ENCODE data around the gene PYCARD. TPM values are rescaled to one million over a fixed set of nuclear protein-coding genes. Genes with fewer than 3 reads are reported as not detected.

The PYCARD gene
- total and polyA plus RNA-seq, 9 of the 15 experiments (the other 6 are each of a cell fraction or from before 2014, with no cell fraction given) = 1.3 to 28.4 (median 6.0) TPM

GRCh38 chr16:31194898-31195297, 7.7 kb downstream of the PYCARD start:
- Histone ChIP-seq H3K27ac (ENCODE audit: extremely low read depth, low read depth, low read length) (no peak overlapping the region), H3K9me1 (ENCODE audit: control insufficient read depth, insufficient read depth, low read length) (no peaks in the 10 kb centered on the region), H3K4me2 (ENCODE audit: insufficient read depth, low read length) (no peak overlapping the region), H3K36me3 (ENCODE audit: control insufficient read depth, insufficient read depth, low read length) (peaks cover 72% of the 10 kb centered on the region), H3K79me2 (ENCODE audit: control insufficient read depth, insufficient read depth, low read length) (peaks cover 6% of the 10 kb centered on the region), H3K27me3 (ENCODE audit: control insufficient read depth in 2 of 2, insufficient read depth in 2 of 2, low read length in 2 of 2) (no peaks in the 10 kb centered on the region), H3K9ac (ENCODE audit: insufficient read depth in 1 of 2, low read depth in 2 of 2, low read length in 2 of 2) (no peak overlapping the region), H3K9me3 (replicated peaks; ENCODE audit: control insufficient read depth, insufficient read depth, low read depth, low read length) (no peaks in the 10 kb centered on the region), H2AFZ (ENCODE audit: low read depth, low read length) (no peak overlapping the region), H4K20me1 (replicated peaks; ENCODE audit: control insufficient read depth, insufficient read depth, low read length) (peaks cover 20% of the 10 kb centered on the region), H3K4me3 (no peak overlapping the region), H3K4me1 (replicated peaks in 1 of 2; ENCODE audit: control insufficient read depth in 2 of 2, insufficient read depth in 2 of 2, low read length in 2 of 2) (peaks cover 7 to 10% of the 10 kb centered on the region in 2 experiments; a peak in 2 of 5 replicates)
- intact Hi-C loops (cut with micrococcal nuclease) (no loop called here), in situ Hi-C loops (cut with MboI) (no loop called here)
- BruUV-seq (replicated peaks) = no TSS peak
- 83% methylated on average over 7 of the region's 7 CpGs for WGBS (ENCODE audit: insufficient coverage, low coverage, missing lambda C conversion rate)
- no peak for FAIRE-seq
- ChIA-PET CTCF (ENCODE audit: low intra/inter-chr PET ratio) (no interaction called here), POLR2A (interaction anchor here (0.6 to 8.2 kb wide), 4 partner anchors 12 to 517 kb away, joined by 3 to 63 read pairs (median 22); partner anchors contain the start of gene FUS)
- DNase-seq (ENCODE audit: extremely low read depth in 1 of 4, low spot score in 3 of 4) = peak in 1 of 4 experiments; percentile 7
- ATAC-seq = peak; percentile 2
- TF ChIP-seq OTX1 (CRISPR knock-in tag; IDR thresholded peaks at IDR 0.05) = no peak
- no peak for TF ChIP-seq ATF1 (CRISPR knock-in tag; IDR thresholded peaks at IDR 0.05)
- no peak for TF ChIP-seq ATF1 (tag; IDR thresholded peaks at IDR 0.05)
- TF ChIP-seq ZNF740 (CRISPR knock-in tag; IDR thresholded peaks at IDR 0.05) = no peak
- no peak for TF ChIP-seq ZNF740 (tag; IDR thresholded peaks at IDR 0.05)
- TF ChIP-seq XRCC4 (IDR thresholded peaks at IDR 0.05; ENCODE audit: extremely low read depth, insufficient read depth, insufficient read length) = no peak
- TF ChIP-seq CBX3 (IDR thresholded peaks at IDR 0.05; ENCODE audit: borderline replicate concordance in 1 of 2, low read length in 2 of 2) = no peak
- TF ChIP-seq ARNT (IDR thresholded peaks at IDR 0.05) = no peak
- TF ChIP-seq RNF2 (IDR thresholded peaks at IDR 0.05) = no peak
- TF ChIP-seq ZBTB17 (CRISPR knock-in tag; IDR thresholded peaks at IDR 0.05) = no peak
- TF ChIP-seq PRDM10 (IDR thresholded peaks at IDR 0.05; ENCODE audit: partially characterized antibody) = no peak
- TF ChIP-seq CEBPZ (IDR thresholded peaks at IDR 0.05; ENCODE audit: borderline replicate concordance, low read depth, low read length) = no peak
- TF ChIP-seq EP400 (IDR thresholded peaks at IDR 0.05) = no peak
- TF ChIP-seq CCNT2 (IDR thresholded peaks at IDR 0.05; ENCODE audit: borderline replicate concordance, extremely low read depth, insufficient read length, low read depth, low read length) = no peak
- no peak for TF ChIP-seq CXXC5 (CRISPR knock-in tag; IDR thresholded peaks at IDR 0.05)
- no peak for TF ChIP-seq ZNF143 (CRISPR knock-in tag; IDR thresholded peaks at IDR 0.05)
- no peak for TF ChIP-seq CBFA2T2 (conservative IDR thresholded peaks at IDR 0.05)

Data from K562 (cell line).